H9 (cell line): ENCODE results near the gene CCAR1. TPM values are rescaled to one million over a fixed set of nuclear protein-coding genes. Genes with fewer than 3 reads are reported as not detected.

ENCODE experiments used
- DNase-seq: peaks from one replicate; pipeline ENCODE4 v3.0.0-alpha.2; 2017
- H2AFZ ChIP-seq: one replicate; pipeline ENCODE4 v1.6.1; 2013; ENCODE audit warnings: mild to moderate bottlenecking, low read length, control low read depth, moderate library complexity
- H2AK5ac ChIP-seq: 2 replicates; pipeline ENCODE4 v1.6.1; 2013; ENCODE audit warnings: low read length, control low read depth, mixed read lengths; ENCODE audit not compliant: insufficient read length
- H2BK120ac ChIP-seq: one replicate; pipeline ENCODE4 v1.6.1; 2013; ENCODE audit warnings: low read depth, mild to moderate bottlenecking, low read length, control low read depth, inconsistent platforms; ENCODE audit not compliant: poor library complexity, severe bottlenecking
- H2BK12ac ChIP-seq: 2 replicates; pipeline ENCODE4 v1.6.1; 2013; ENCODE audit warnings: low read length, control low read depth, mixed read lengths, low read depth; ENCODE audit not compliant: insufficient read length
- H2BK15ac ChIP-seq: 2 replicates; pipeline ENCODE4 v1.6.1; 2013; ENCODE audit warnings: low read depth, low read length, control low read depth
- H2BK20ac ChIP-seq: one replicate; pipeline ENCODE4 v1.6.1; 2013; ENCODE audit warnings: low read depth, mild to moderate bottlenecking, low read length, control low read depth, inconsistent platforms; ENCODE audit not compliant: poor library complexity, severe bottlenecking
- H2BK5ac ChIP-seq: 2 replicates; pipeline ENCODE4 v1.6.1; 2013; ENCODE audit warnings: low read length, control low read depth, mixed read lengths; ENCODE audit not compliant: insufficient read length
- H3K14ac ChIP-seq: 2 replicates; pipeline ENCODE4 v1.6.1; 2013; ENCODE audit warnings: low read length, control low read depth; ENCODE audit not compliant: insufficient read depth
- H3K18ac ChIP-seq: 2 replicates; pipeline ENCODE4 v1.6.1; 2013; ENCODE audit warnings: low read depth, mild to moderate bottlenecking, mixed read lengths, low read length, control low read depth; ENCODE audit not compliant: insufficient read length
- H3K23ac ChIP-seq: 2 replicates; pipeline ENCODE4 v1.6.1; 2013; ENCODE audit warnings: low read length, control low read depth, mixed read lengths, low read depth; ENCODE audit not compliant: insufficient read length
- H3K23me2 ChIP-seq: 2 replicates; pipeline ENCODE4 v1.6.1; 2013; ENCODE audit warnings: low read depth, mild to moderate bottlenecking, mixed read lengths, low read length, control low read depth; ENCODE audit not compliant: insufficient read length, poor library complexity, severe bottlenecking
- H3K27ac ChIP-seq: 2 replicates; pipeline ENCODE4 v1.5.1; 2013; ENCODE audit warnings: low read length, control low read depth, mixed read lengths, low read depth; ENCODE audit not compliant: insufficient read length
- H3K27me3 ChIP-seq: 2 replicates; pipeline ENCODE4 v1.6.1; 2013; ENCODE audit warnings: low read length, control low read depth, inconsistent platforms; ENCODE audit not compliant: insufficient read depth
- H3K4ac ChIP-seq: 2 replicates; pipeline ENCODE4 v1.6.1; 2013; ENCODE audit warnings: low read depth, mild to moderate bottlenecking, control low read depth, inconsistent platforms, low read length, moderate library complexity
- H3K4me1 ChIP-seq: 2 replicates; pipeline ENCODE4 v1.6.1; 2013; ENCODE audit warnings: low read length, control low read depth, inconsistent platforms; ENCODE audit not compliant: insufficient read depth
- H3K4me2 ChIP-seq: 2 replicates; pipeline ENCODE4 v1.6.1; 2013; ENCODE audit warnings: low read length, control low read depth, mixed read lengths; ENCODE audit not compliant: insufficient read length, insufficient read depth
- H3K56ac ChIP-seq: 2 replicates; pipeline ENCODE4 v1.6.1; 2013; ENCODE audit warnings: low read depth, mild to moderate bottlenecking, mixed read lengths, low read length, control low read depth; ENCODE audit not compliant: insufficient read length
- H3K79me1 ChIP-seq: 2 replicates; pipeline ENCODE4 v1.6.1; 2013; ENCODE audit warnings: low read depth, mild to moderate bottlenecking, moderate library complexity, low read length, control low read depth, inconsistent platforms; ENCODE audit not compliant: insufficient read depth, poor library complexity, severe bottlenecking
- H3K79me2 ChIP-seq: 2 replicates; pipeline ENCODE4 v1.6.1; 2013; ENCODE audit warnings: low read length, control low read depth, inconsistent platforms; ENCODE audit not compliant: insufficient read depth
- H3K9ac ChIP-seq: 2 replicates; pipeline ENCODE4 v1.6.1; 2013; ENCODE audit warnings: low read length, control low read depth, mixed read lengths; ENCODE audit not compliant: insufficient read length; ENCODE audit errors: extremely low read depth
- H3K9me3 ChIP-seq: one replicate; pipeline ENCODE4 v1.6.1; 2013; ENCODE audit warnings: low read depth, low read length, inconsistent platforms; ENCODE audit not compliant: control insufficient read depth
- H3T11ph ChIP-seq: one replicate; pipeline ENCODE4 v1.6.1; 2013; ENCODE audit warnings: mild to moderate bottlenecking, low read length, control low read depth, inconsistent platforms
- H4K20me1 ChIP-seq: one replicate; pipeline ENCODE4 v1.6.1; 2013; ENCODE audit not compliant: control insufficient read depth, insufficient read length, insufficient read depth
- H4K5ac ChIP-seq: 2 replicates; pipeline ENCODE4 v1.6.1; 2013; ENCODE audit warnings: low read depth, mild to moderate bottlenecking, mixed read lengths, low read length, control low read depth; ENCODE audit not compliant: insufficient read length
- H4K8ac ChIP-seq: replicated peaks from 2 replicates; pipeline ENCODE4 v1.6.1; 2013; ENCODE audit warnings: low read length, control low read depth, mixed read lengths, low read depth; ENCODE audit not compliant: insufficient read length
- H4K91ac ChIP-seq: 2 replicates; pipeline ENCODE4 v1.6.1; 2013; ENCODE audit warnings: low read depth, mild to moderate bottlenecking, moderate library complexity, mixed read lengths, low read length, control low read depth; ENCODE audit not compliant: insufficient read length
- H3K27ac Mint-ChIP-seq, 3 experiments: 2 replicates in 2 of 3; 3 replicates in 1 of 3; pipeline ENCODE4 v1.8.0; 2020 to 2021; ENCODE audit warnings: mixed read lengths in 3 of 3, mild to moderate bottlenecking in 1 of 3, moderate library complexity in 1 of 3
- H3K27me3 Mint-ChIP-seq: 2 replicates; pipeline ENCODE4 v1.8.0; 2021; ENCODE audit warnings: low read depth, mild to moderate bottlenecking, moderate library complexity, mixed read lengths
- H3K36me3 Mint-ChIP-seq, 3 experiments: 2 replicates in 2 of 3; 3 replicates in 1 of 3; pipeline ENCODE4 v1.8.0; 2020 to 2021; ENCODE audit warnings: low read depth in 3 of 3, mixed read lengths in 3 of 3; ENCODE audit not compliant: insufficient read depth in 1 of 3
- H3K4me1 Mint-ChIP-seq, 2 experiments: 2 replicates each; pipeline ENCODE4 v1.8.0; 2020; ENCODE audit warnings: mixed read lengths in 2 of 2
- H3K4me3 Mint-ChIP-seq, 2 experiments: 2 replicates in 1 of 2; 3 replicates in 1 of 2; pipeline ENCODE4 v1.8.0; 2020 to 2021; ENCODE audit warnings: mild to moderate bottlenecking in 2 of 2, mixed read lengths in 2 of 2, moderate library complexity in 1 of 2
- H3K9me3 Mint-ChIP-seq, 2 experiments: 2 replicates in 1 of 2; 3 replicates in 1 of 2; pipeline ENCODE4 v1.8.0; 2020; ENCODE audit warnings: mild to moderate bottlenecking in 2 of 2, mixed read lengths in 2 of 2, moderate library complexity in 1 of 2
- WGBS: extraction: QIAGEN DNeasy Blood & Tissue Kit; methylation state at CpG from one replicate; pipeline ENCODE4 v1.1.7; 2013; ENCODE audit warnings: missing lambda C conversion rate, low lambda C conversion rate, mixed read lengths; ENCODE audit not compliant: insufficient read length; ENCODE audit errors: extremely low coverage; 5-methylcytosine and 5-hydroxymethylcytosine counted together
- total RNA-seq: library from RNA; stranded (reverse); gene quantifications from 2 replicates; pipeline ENCODE4 v1.2.1, GENCODE V29; 2021
- TF ChIP-seq, protein P1 (sequence below): fragments of 200-600 bp; sonication (generic); conservative IDR thresholded peaks from 3 replicates; pipeline ENCODE4 v1.8.0; 2021; ENCODE audit warnings: antibody characterized with exemption, mild to moderate bottlenecking

The CCAR1 gene
- total RNA-seq, 1 experiment from 2014 or later = 118 TPM

DNA sequence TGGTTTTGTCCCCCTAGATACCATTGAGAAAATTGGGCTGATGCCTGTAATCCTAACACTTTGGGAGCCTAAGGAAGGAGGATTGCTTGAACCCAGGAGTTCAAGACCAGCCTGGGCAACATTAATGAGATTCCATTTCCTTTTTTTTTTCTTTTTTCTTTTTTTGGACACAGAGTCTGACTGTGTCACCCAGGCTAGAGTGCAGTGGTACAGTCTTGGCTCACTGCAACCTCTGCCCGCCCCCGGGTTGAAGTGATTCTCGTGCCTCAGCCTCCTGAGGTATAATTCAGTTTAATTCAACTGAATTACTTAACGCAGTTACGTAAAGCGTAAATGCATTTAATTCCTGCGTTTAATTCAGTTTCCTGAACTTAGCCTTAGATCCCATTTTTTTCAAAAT is 13.3 kb downstream of the CCAR1 start:
- Histone ChIP-seq H3K79me2 (no peaks in the 10 kb centered on the region), H2BK12ac (no peak overlapping the region), H3K14ac (no peak overlapping the region), H2BK20ac (no peak overlapping the region), H3K9ac (no peak overlapping the region), H4K8ac (no peak overlapping the region), H3K18ac (no peak overlapping the region), H3K79me1 (peaks cover 7% of the 10 kb centered on the region), H2BK120ac (no peak overlapping the region), H3K4me1 (no peaks in the 10 kb centered on the region), H3K56ac (no peak overlapping the region), H3K9me3 (no peaks in the 10 kb centered on the region), H2AFZ (no peak overlapping the region), H3K4ac (no peak overlapping the region), H4K91ac (no peak overlapping the region), H3K4me2 (no peak overlapping the region), H4K20me1 (no peaks in the 10 kb centered on the region), H2BK15ac (no peak overlapping the region), H2AK5ac (no peak overlapping the region), H3K27me3 (no peaks in the 10 kb centered on the region), H3T11ph (no peak overlapping the region), H4K5ac (no peak overlapping the region), H3K23ac (no peak overlapping the region), H3K27ac (no peak overlapping the region), H2BK5ac (no peak overlapping the region), H3K23me2 (no peaks in the 10 kb centered on the region)
- no peak for DNase-seq
- TF ChIP-seq, protein P1, sequence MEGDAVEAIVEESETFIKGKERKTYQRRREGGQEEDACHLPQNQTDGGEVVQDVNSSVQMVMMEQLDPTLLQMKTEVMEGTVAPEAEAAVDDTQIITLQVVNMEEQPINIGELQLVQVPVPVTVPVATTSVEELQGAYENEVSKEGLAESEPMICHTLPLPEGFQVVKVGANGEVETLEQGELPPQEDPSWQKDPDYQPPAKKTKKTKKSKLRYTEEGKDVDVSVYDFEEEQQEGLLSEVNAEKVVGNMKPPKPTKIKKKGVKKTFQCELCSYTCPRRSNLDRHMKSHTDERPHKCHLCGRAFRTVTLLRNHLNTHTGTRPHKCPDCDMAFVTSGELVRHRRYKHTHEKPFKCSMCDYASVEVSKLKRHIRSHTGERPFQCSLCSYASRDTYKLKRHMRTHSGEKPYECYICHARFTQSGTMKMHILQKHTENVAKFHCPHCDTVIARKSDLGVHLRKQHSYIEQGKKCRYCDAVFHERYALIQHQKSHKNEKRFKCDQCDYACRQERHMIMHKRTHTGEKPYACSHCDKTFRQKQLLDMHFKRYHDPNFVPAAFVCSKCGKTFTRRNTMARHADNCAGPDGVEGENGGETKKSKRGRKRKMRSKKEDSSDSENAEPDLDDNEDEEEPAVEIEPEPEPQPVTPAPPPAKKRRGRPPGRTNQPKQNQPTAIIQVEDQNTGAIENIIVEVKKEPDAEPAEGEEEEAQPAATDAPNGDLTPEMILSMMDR = no peak
- no peak overlapping the region for H3K4me3 Mint-ChIP-seq
- no peaks in the 10 kb centered on the region for H3K9me3 Mint-ChIP-seq
- no peaks in the 10 kb centered on the region for H3K4me1 Mint-ChIP-seq
- H3K27me3 Mint-ChIP-seq = no peaks in the 10 kb centered on the region
- WGBS = no CpG with 5 or more reads among the region's 7 CpGs
- H3K36me3 Mint-ChIP-seq = peaks cover 52 to 89% (median 85%) of the 10 kb centered on the region in 3 experiments
- no peak overlapping the region for H3K27ac Mint-ChIP-seq
